Natural killer cell (primary cell): ENCODE data around the gene IL27RA. TPM values are rescaled to one million over a fixed set of nuclear protein-coding genes. Genes with fewer than 3 reads are reported as not detected.

Experiments
- ATAC-seq, 3 donors: fragments of 150-1000 bp in 2 of 3; fragments of 200-7000 bp in 1 of 3; cut with Tn5 transposase; 1 replicate in 1 of 3; 2 replicates in 2 of 3; pipeline ENCODE4 v1.10.0; 2021; ENCODE audit warnings: mild to moderate bottlenecking in 2 of 3, moderate library complexity in 2 of 3
- DNase-seq, 2 donors: peaks; one replicate each; pipeline versions ENCODE4 v3.0.0 to v3.0.0-alpha.2; 2013 to 2021; ENCODE audit warnings: mixed read lengths in 1 of 2
- H3K27ac ChIP-seq: one replicate; pipeline ENCODE4 v1.5.1; 2013; ENCODE audit warnings: mild to moderate bottlenecking, low read length
- H3K27me3 ChIP-seq: one replicate; pipeline ENCODE4 v1.6.1; 2013; ENCODE audit warnings: low read length; ENCODE audit not compliant: control insufficient read depth, insufficient read depth
- H3K36me3 ChIP-seq: one replicate; pipeline ENCODE4 v1.6.1; 2013; ENCODE audit warnings: low read length; ENCODE audit not compliant: control insufficient read depth, insufficient read depth
- H3K4me1 ChIP-seq: one replicate; pipeline ENCODE4 v1.6.1; 2013; ENCODE audit warnings: low read length; ENCODE audit not compliant: control insufficient read depth, insufficient read depth
- H3K4me3 ChIP-seq: one replicate; pipeline ENCODE4 v1.5.1; 2013; ENCODE audit warnings: low read length
- H3K9me3 ChIP-seq: one replicate; pipeline ENCODE4 v1.6.1; 2013; ENCODE audit warnings: low read length; ENCODE audit not compliant: control insufficient read depth, insufficient read depth
- H3K27ac Mint-ChIP-seq, 2 donors: one replicate each; pipeline ENCODE4 v1.8.0; 2022; ENCODE audit warnings: mild to moderate bottlenecking in 2 of 2, mixed read lengths in 2 of 2, moderate library complexity in 1 of 2
- H3K27me3 Mint-ChIP-seq, 2 donors: one replicate each; pipeline ENCODE4 v1.8.0; 2022; ENCODE audit warnings: low read depth in 2 of 2, mixed read lengths in 2 of 2
- H3K36me3 Mint-ChIP-seq: one replicate; pipeline ENCODE4 v1.8.0; 2022; ENCODE audit warnings: mixed read lengths
- H3K4me1 Mint-ChIP-seq, 2 donors: one replicate each; pipeline ENCODE4 v1.8.0; 2022; ENCODE audit warnings: mixed read lengths in 2 of 2
- H3K4me3 Mint-ChIP-seq: one replicate; pipeline ENCODE4 v1.8.0; 2022; ENCODE audit warnings: mild to moderate bottlenecking, moderate library complexity, mixed read lengths
- H3K9me3 Mint-ChIP-seq, 2 donors: one replicate each; pipeline ENCODE4 v1.8.0; 2022; ENCODE audit warnings: mixed read lengths in 2 of 2
- CTCF ChIP-seq: fragments of 200-600 bp; IDR thresholded peaks from one replicate; pipeline ENCODE4 v1.8.0; 2022; ENCODE audit warnings: antibody characterized with exemption
- WGBS: methylation state at CpG from one replicate; pipeline ENCODE4 v1.1.7; 2013; ENCODE audit warnings: missing lambda C conversion rate; ENCODE audit not compliant: insufficient coverage; 5-methylcytosine and 5-hydroxymethylcytosine counted together
- intact Hi-C: fragments of 100-400 bp; cut with micrococcal nuclease; formaldehyde crosslinking; loops from one replicate; pipeline ENCODE4 v1.14.2; 2022
- total RNA-seq, 4 donors: library from RNA; stranded (reverse); fragments of 120-200 nt in 1 of 4; gene quantifications; one replicate each; pipeline versions ENCODE4 v1.2.3 to v1.2.4, GENCODE V29; 2013 to 2022

IL27RA gene
- total RNA-seq, 3 donors from 2014 or later (not counting 1 experiment from before 2014, with no cell fraction given): 38.4 to 61.1 (median 58.0) TPM

GRCh38 chr19:14062558-14062855, 30.9 kb downstream of the IL27RA start:
- ATAC-seq (no peak), DNase-seq (no peak)
- WGBS: 90% methylated on average over 5 of the region's 5 CpGs
- TF ChIP-seq CTCF: no peak
- Mint-ChIP-seq H3K27ac (no peak overlapping the region), H3K27me3 (peaks cover 20 to 34% of the 10 kb centered on the region in 2 donors), H3K9me3 (no peaks in the 10 kb centered on the region), H3K36me3 (no peaks in the 10 kb centered on the region), H3K4me1 (peaks cover 9 to 15% of the 10 kb centered on the region in 2 donors), H3K4me3 (no peak overlapping the region)
- intact Hi-C loops: no loop called here
- H3K4me3 ChIP-seq: no peak overlapping the region
- no peaks in the 10 kb centered on the region for H3K9me3 ChIP-seq
- H3K27ac ChIP-seq: no peak overlapping the region
- peaks cover 17% of the 10 kb centered on the region for H3K4me1 ChIP-seq
- peaks cover 20% of the 10 kb centered on the region for H3K27me3 ChIP-seq
- no peaks in the 10 kb centered on the region for H3K36me3 ChIP-seq

GRCh38 chr19:14063105-14063504, 31.5 kb downstream of the IL27RA start:
- H3K4me3 Mint-ChIP-seq: no peak overlapping the region
- no peak for ATAC-seq
- intact Hi-C loops: no loop called here
- H3K4me1 ChIP-seq: peaks cover 12% of the 10 kb centered on the region
- no peak overlapping the region for H3K27ac Mint-ChIP-seq
- H3K9me3 Mint-ChIP-seq: no peaks in the 10 kb centered on the region
- H3K4me1 Mint-ChIP-seq: peaks cover 8 to 9% of the 10 kb centered on the region in 2 donors
- H3K9me3 ChIP-seq: no peaks in the 10 kb centered on the region
- DNase-seq: no peak
- H3K36me3 Mint-ChIP-seq: no peaks in the 10 kb centered on the region
- H3K36me3 ChIP-seq: no peaks in the 10 kb centered on the region
- no peak for TF ChIP-seq CTCF
- no peak overlapping the region for H3K27ac ChIP-seq
- H3K27me3 Mint-ChIP-seq: peaks cover 17 to 29% of the 10 kb centered on the region in 2 donors
- WGBS: 83% methylated on average over 7 of the region's 7 CpGs
- no peak overlapping the region for H3K4me3 ChIP-seq
- peaks cover 15% of the 10 kb centered on the region for H3K27me3 ChIP-seq

GRCh38 chr19:14066134-14066533, 34.6 kb downstream of the IL27RA start:
- intact Hi-C loops: no loop called here
- ATAC-seq (no peak), DNase-seq (no peak)
- H3K4me1 ChIP-seq: no peaks in the 10 kb centered on the region
- H3K9me3 ChIP-seq: no peaks in the 10 kb centered on the region
- Mint-ChIP-seq H3K27me3 (peaks cover 0 to 9% of the 10 kb centered on the region in 2 donors), H3K4me1 (no peaks in the 10 kb centered on the region), H3K36me3 (no peaks in the 10 kb centered on the region), H3K9me3 (no peaks in the 10 kb centered on the region), H3K27ac (no peak overlapping the region), H3K4me3 (no peak overlapping the region)
- TF ChIP-seq CTCF: no peak
- H3K27me3 ChIP-seq: peaks cover 2% of the 10 kb centered on the region
- no peaks in the 10 kb centered on the region for H3K36me3 ChIP-seq
- 61% methylated on average over 2 of the region's 2 CpGs for WGBS
- no peak overlapping the region for H3K4me3 ChIP-seq
- no peak overlapping the region for H3K27ac ChIP-seq

- intact Hi-C loops: no loop called here
- Mint-ChIP-seq H3K9me3 (no peaks in the 10 kb centered on the region), H3K36me3 (no peaks in the 10 kb centered on the region), H3K4me3 (peak overlapping the region; percentile 65), H3K27me3 (peaks cover 0 to 4% of the 10 kb centered on the region in 2 donors), H3K27ac (no peak overlapping the region), H3K4me1 (peaks cover 15 to 25% of the 10 kb centered on the region in 2 donors)
- Histone ChIP-seq H3K4me1 (peaks cover 34% of the 10 kb centered on the region), H3K9me3 (no peaks in the 10 kb centered on the region), H3K27me3 (peaks cover 6% of the 10 kb centered on the region), H3K4me3 (no peak overlapping the region), H3K27ac (no peak overlapping the region), H3K36me3 (no peaks in the 10 kb centered on the region)
- TF ChIP-seq CTCF: no peak
- DNase-seq (no peak), ATAC-seq (no peak)
- WGBS: 97% methylated on average over 43 of the region's 43 CpGs
These were observed 38.9 kb downstream of the IL27RA start for GRCh38 chr19:14070268-14071050.
